Measurements from ENCODE around the gene KCNAB3. TPM values are rescaled to one million over a fixed set of nuclear protein-coding genes. Genes with fewer than 3 reads are reported as not detected.

The KCNAB3 gene
- total and polyA plus RNA-seq, 2 donors (not counting 3 experiments of a cell fraction or from before 2014, with no cell fraction given) = 1.3 to 2.4 TPM

GRCh38 chr17:7945651-7946050 is 16.0 kb upstream of the KCNAB3 start:
- Histone ChIP-seq H3K9me3 (replicated peaks; ENCODE audit: control insufficient read depth, insufficient read depth, low read length) (no peaks in the 10 kb centered on the region), H2AFZ (ENCODE audit: low read depth, low read length) (no peak overlapping the region), H3K79me2 (ENCODE audit: control insufficient read depth, insufficient read depth, low read length) (no peaks in the 10 kb centered on the region), H4K20me1 (replicated peaks; ENCODE audit: control insufficient read depth, extremely low read depth, insufficient read depth, low read length) (no peaks in the 10 kb centered on the region), H3K27me3 (ENCODE audit: control insufficient read depth in 2 of 2, insufficient read depth in 2 of 2, low read length in 2 of 2) (no peaks in the 10 kb centered on the region), H3K27ac (ENCODE audit: insufficient read depth, low read depth, low read length) (no peak overlapping the region), H3K4me1 (ENCODE audit: control insufficient read depth, extremely low read depth, insufficient read depth, low read length) (no peaks in the 10 kb centered on the region), H3K4me2 (ENCODE audit: insufficient read depth, low read length) (no peak overlapping the region), H3K9ac (replicated peaks; ENCODE audit: extremely low read depth, insufficient read depth, low read length) (no peak overlapping the region), H3K36me3 (ENCODE audit: control insufficient read depth in 2 of 2, extremely low read depth in 1 of 2, insufficient read depth in 2 of 2, low read length in 2 of 2) (peaks cover 24 to 32% of the 10 kb centered on the region in 2 experiments), H3K9me1 (replicated peaks; ENCODE audit: control insufficient read depth, extremely low read depth, insufficient read depth, low read length) (no peaks in the 10 kb centered on the region), H3K4me3 (replicated peaks in 1 of 3; ENCODE audit: insufficient read depth in 1 of 3, low read depth in 1 of 3, low read length in 3 of 3) (no peak overlapping the region)
- dilution Hi-C loops (cut with MboI; ENCODE audit: extremely low pct_ligation_motif_present, low sequenced_read_pairs) = no loop called here
- FAIRE-seq (no peak), DNase-seq (ENCODE audit: low read depth, low spot score) (no peak)
- BruUV-seq (replicated peaks) = no TSS peak
- intact Hi-C loops (cut with micrococcal nuclease) = no loop called here
- ChIA-PET POLR2A (no interaction called here), CTCF (interaction anchor here (1.6 kb wide), 1 partner anchor 129 kb away, joined by 4 read pairs; no protein-coding TSS in a partner anchor)
- TF ChIP-seq MYC (IDR thresholded peaks at IDR 0.05; ENCODE audit: low read depth, low read length) (no peak), EZH2 (IDR thresholded peaks at IDR 0.05; ENCODE audit: borderline replicate concordance, low read depth, low read length, severe bottlenecking) (no peak), FOS (IDR thresholded peaks at IDR 0.05; ENCODE audit: borderline replicate concordance, insufficient read depth, low read length) (no peak), CTCF (IDR thresholded peaks at IDR 0.05; ENCODE audit: extremely low read depth in 1 of 2, insufficient read depth in 1 of 2, low read depth in 1 of 2, low read length in 2 of 2) (no peak), POLR2A (IDR thresholded peaks at IDR 0.05; ENCODE audit: low read depth, low read length) (no peak), JUN (IDR thresholded peaks at IDR 0.05; ENCODE audit: borderline replicate concordance, insufficient read depth, insufficient read length, low read depth) (no peak), POLR2AphosphoS5 (IDR thresholded peaks at IDR 0.05; ENCODE audit: insufficient read depth, low read depth, low read length) (no peak), MAX (IDR thresholded peaks at IDR 0.05; ENCODE audit: insufficient read depth, insufficient read length) (no peak), GATA2 (IDR thresholded peaks at IDR 0.05; ENCODE audit: insufficient read depth, insufficient read length, low read depth, low read length) (no peak)
